HFFc6 (cell line): ENCODE measurements around the gene SLC24A4. TPM values are rescaled to one million over a fixed set of nuclear protein-coding genes. Genes with fewer than 3 reads are reported as not detected.
"Not testable (repeated sequence)": the region's sequence is repeated elsewhere in the genome, so short reads cannot be mapped to it uniquely, and the experiment has no call there.

ENCODE experiments used
- DNase-seq: peaks from one replicate; pipeline ENCODE4 v3.0.0-alpha.2; 2018
- H3K27ac Mint-ChIP-seq: 2 replicates; pipeline ENCODE4 v1.8.0; 2020; ENCODE audit warnings: mild to moderate bottlenecking, mixed read lengths
- H3K27me3 Mint-ChIP-seq: 2 replicates; pipeline ENCODE4 v1.8.0; 2021; ENCODE audit warnings: mild to moderate bottlenecking, moderate library complexity, mixed read lengths; ENCODE audit not compliant: insufficient read depth
- H3K36me3 Mint-ChIP-seq: 2 replicates; pipeline ENCODE4 v1.8.0; 2021; ENCODE audit warnings: low read depth, mixed read lengths
- H3K4me1 Mint-ChIP-seq: 2 replicates; pipeline ENCODE4 v1.8.0; 2020; ENCODE audit warnings: low read depth, mixed read lengths
- H3K4me3 Mint-ChIP-seq: 2 replicates; pipeline ENCODE4 v1.8.0; 2020; ENCODE audit warnings: mild to moderate bottlenecking, moderate library complexity, mixed read lengths
- H3K9me3 Mint-ChIP-seq: 2 replicates; pipeline ENCODE4 v1.8.0; 2020; ENCODE audit warnings: mild to moderate bottlenecking, mixed read lengths
- total RNA-seq, 6 experiments: library from RNA; stranded (reverse); fragmentation: NEBNext Ultra II Directional; extraction: Animal tissue kit (Norgen Biotek cat#: 25700); gene quantifications; 2 replicates in 1 of 6; 3 replicates in 5 of 6; pipeline ENCODE4 v1.2.3, GENCODE V29; 2021
- TF ChIP-seq, protein P1 (sequence below): fragments of 200-600 bp; sonication (generic); IDR thresholded peaks from 2 replicates; pipeline ENCODE4 v1.5.0; 2021; ENCODE audit warnings: antibody characterized with exemption, mild to moderate bottlenecking

Gene SLC24A4
- total RNA-seq, 6 experiments from 2014 or later, result not detected

DNA sequence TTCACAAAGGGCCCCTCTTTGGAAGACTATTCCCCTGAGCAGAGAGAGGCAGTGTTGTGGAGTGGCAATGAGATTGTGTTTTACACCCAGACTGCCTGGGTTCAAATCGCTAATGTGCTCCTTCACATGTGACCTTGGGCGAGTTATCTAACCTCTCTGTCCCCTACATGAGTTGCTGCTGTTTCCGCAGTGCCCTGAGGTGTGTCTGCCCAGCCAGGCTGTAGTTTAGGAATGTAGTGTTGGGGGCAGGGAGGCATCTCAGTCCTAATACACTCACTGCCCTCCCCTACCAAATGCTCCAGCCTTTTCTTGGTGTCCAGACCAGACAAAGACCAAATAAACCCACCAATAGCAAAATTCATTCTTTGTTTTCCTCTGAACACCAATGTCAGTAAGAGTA, 78.6 kb downstream of the SLC24A4 start:
- Mint-ChIP-seq H3K36me3 (no peaks in the 10 kb centered on the region), H3K9me3 (no peaks in the 10 kb centered on the region; the same call in 1 of the 2 replicates), H3K4me1 (peaks cover 31% of the 10 kb centered on the region), H3K27me3 (peaks cover 7% of the 10 kb centered on the region), H3K27ac (no peak overlapping the region), H3K4me3 (no peak overlapping the region)
- DNase-seq, result no peak
- TF ChIP-seq, protein P1, sequence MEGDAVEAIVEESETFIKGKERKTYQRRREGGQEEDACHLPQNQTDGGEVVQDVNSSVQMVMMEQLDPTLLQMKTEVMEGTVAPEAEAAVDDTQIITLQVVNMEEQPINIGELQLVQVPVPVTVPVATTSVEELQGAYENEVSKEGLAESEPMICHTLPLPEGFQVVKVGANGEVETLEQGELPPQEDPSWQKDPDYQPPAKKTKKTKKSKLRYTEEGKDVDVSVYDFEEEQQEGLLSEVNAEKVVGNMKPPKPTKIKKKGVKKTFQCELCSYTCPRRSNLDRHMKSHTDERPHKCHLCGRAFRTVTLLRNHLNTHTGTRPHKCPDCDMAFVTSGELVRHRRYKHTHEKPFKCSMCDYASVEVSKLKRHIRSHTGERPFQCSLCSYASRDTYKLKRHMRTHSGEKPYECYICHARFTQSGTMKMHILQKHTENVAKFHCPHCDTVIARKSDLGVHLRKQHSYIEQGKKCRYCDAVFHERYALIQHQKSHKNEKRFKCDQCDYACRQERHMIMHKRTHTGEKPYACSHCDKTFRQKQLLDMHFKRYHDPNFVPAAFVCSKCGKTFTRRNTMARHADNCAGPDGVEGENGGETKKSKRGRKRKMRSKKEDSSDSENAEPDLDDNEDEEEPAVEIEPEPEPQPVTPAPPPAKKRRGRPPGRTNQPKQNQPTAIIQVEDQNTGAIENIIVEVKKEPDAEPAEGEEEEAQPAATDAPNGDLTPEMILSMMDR, result no peak

DNA sequence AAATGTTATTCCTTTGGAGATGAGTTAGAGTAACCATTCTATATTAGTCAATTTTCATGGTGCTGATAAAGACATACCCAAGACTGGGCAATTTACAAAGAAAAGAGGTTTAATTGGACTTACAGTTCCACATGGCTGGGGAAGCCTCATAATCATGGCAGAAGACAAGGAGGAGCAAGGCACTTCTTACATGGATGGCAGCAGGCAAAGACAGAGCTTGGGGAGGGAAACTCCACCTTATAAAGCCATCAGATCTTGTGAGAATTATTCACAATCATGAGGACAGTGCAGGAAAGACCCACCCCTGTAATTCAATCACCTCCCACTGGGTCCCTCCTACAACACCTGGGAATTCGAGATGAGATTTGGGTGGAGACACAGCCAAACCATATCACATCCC, 79.5 kb downstream of the SLC24A4 start:
- H3K4me1 Mint-ChIP-seq, result peaks cover 24% of the 10 kb centered on the region
- H3K4me3 Mint-ChIP-seq, DNase-seq, H3K9me3 Mint-ChIP-seq, H3K36me3 Mint-ChIP-seq, H3K27me3 Mint-ChIP-seq, H3K27ac Mint-ChIP-seq: not testable (repeated sequence)

DNA sequence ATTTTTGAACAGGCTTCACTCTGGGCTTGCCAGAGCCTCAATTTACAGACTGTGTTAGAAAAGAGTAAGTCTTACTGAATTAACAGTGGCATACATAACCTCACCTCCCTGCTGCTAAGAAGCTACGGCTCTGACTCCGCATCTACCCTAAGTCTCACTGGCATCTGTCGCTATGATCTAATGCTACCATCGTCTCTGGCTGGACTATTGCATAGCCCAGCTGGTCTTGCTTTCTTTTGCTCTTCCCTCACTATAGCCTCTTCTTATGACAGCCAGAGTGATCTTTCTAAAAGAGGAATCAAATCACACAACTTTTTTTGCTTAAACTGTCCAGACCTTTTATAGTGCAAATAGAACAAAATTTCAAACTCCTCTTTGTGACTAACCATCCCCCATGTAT, 81.1 kb downstream of the SLC24A4 start:
- Mint-ChIP-seq H3K27me3 (peaks cover 5% of the 10 kb centered on the region; the same call in 1 of the 2 replicates), H3K4me1 (peaks cover 24% of the 10 kb centered on the region), H3K4me3 (no peak overlapping the region), H3K9me3 (no peaks in the 10 kb centered on the region; the same call in 1 of the 2 replicates), H3K36me3 (no peaks in the 10 kb centered on the region), H3K27ac (no peak overlapping the region)
- TF ChIP-seq, protein P1, result no peak
- no peak for DNase-seq

DNA sequence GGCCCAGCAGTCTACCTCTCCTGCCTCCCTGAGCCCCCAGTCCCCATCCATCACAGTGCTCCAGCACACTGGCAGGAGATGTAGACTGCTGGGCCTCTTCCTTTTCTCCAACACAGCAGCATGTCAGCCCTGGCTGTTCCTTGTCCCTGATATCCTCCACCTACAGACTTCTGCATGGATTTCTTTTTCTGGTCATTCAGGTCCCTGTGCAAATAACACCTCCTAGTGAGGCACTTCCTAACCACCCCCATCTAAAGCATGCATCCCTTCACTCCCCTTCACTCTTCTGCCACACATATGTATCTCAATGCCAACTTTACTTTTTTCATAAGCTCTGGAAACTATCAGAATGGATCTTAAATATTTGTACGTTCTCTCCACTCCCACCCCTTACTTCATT, 81.5 kb downstream of the SLC24A4 start:
- TF ChIP-seq, protein P1, result no peak
- H3K4me1 Mint-ChIP-seq, result peaks cover 23% of the 10 kb centered on the region
- H3K4me3 Mint-ChIP-seq, result no peak overlapping the region
- peaks cover 5% of the 10 kb centered on the region; the same call in 1 of the 2 replicates for H3K27me3 Mint-ChIP-seq
- H3K9me3 Mint-ChIP-seq, result no peaks in the 10 kb centered on the region; the same call in 1 of the 2 replicates
- H3K36me3 Mint-ChIP-seq, result no peaks in the 10 kb centered on the region
- no peak for DNase-seq
- no peak overlapping the region for H3K27ac Mint-ChIP-seq

DNA sequence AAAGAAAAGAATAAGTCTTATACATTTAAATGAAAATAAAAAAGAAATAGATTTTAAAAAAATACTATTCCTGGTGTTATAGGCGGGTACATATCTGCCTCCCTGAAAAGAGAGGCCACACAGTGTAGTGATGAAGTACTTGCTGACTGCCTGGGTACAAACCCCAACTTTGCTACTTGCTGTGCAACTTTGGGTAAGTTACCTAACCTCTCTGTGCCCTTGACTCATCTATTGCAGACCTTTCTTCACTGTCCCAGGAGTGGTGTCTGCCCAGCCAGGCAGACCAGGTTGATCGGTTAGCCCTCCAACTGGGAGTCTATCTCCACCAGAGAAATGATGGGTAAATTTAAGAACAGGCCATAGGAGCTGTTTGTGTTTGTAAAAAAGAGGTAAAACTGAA, 82.0 kb downstream of the SLC24A4 start:
- H3K36me3 Mint-ChIP-seq, result no peaks in the 10 kb centered on the region
- no peak overlapping the region for H3K27ac Mint-ChIP-seq
- H3K4me1 Mint-ChIP-seq, result peaks cover 20% of the 10 kb centered on the region
- TF ChIP-seq, protein P1, result no peak
- no peaks in the 10 kb centered on the region; the same call in 1 of the 2 replicates for H3K9me3 Mint-ChIP-seq
- H3K27me3 Mint-ChIP-seq, result peaks cover 5% of the 10 kb centered on the region; the same call in 1 of the 2 replicates
- DNase-seq, result no peak
- H3K4me3 Mint-ChIP-seq, result no peak overlapping the region

DNA sequence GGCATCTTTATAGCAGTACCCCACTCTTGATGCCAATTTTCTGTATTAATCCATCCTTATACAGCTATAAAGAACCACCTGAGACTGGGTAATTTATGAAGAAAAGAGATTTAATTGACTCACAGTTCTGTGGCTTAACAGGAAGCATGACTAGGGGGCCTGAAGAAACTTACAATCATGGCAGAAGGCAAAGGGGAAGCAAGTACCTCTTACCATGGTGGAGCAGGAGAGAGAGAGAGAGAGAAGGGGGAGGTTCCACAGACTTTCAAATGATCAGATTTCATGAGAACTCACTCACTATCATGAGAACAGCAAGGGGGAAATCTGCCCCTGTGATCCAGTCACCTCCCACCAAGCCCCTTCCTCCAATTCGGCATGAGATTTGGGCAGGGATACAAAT, 84.4 kb downstream of the SLC24A4 start:
- Mint-ChIP-seq H3K4me1 (peaks cover 21% of the 10 kb centered on the region), H3K9me3 (no peaks in the 10 kb centered on the region; the same call in 1 of the 2 replicates), H3K36me3 (no peaks in the 10 kb centered on the region), H3K27ac (no peak overlapping the region), H3K27me3 (peaks cover 4% of the 10 kb centered on the region; the same call in 1 of the 2 replicates), H3K4me3 (no peak overlapping the region)
- DNase-seq, result no peak
- TF ChIP-seq, protein P1, result no peak
